Esophagus muscularis mucosa (tissue), 4 donors: ENCODE data around the gene LARGE1. TPM values are rescaled to one million over a fixed set of nuclear protein-coding genes. Genes with fewer than 3 reads are reported as not detected.

Source experiments
- DNase-seq: peaks from one replicate; pipeline ENCODE4 v3.0.0-alpha.2; 2017; ENCODE audit errors: extremely low spot score
- H3K27ac ChIP-seq, 4 donors: fragments of 200-600 bp; sonication (generic); replicated peaks in 1 of 4; 1 replicate in 3 of 4; 2 replicates in 1 of 4; pipeline ENCODE4 v1.5.1; 2016 to 2019; ENCODE audit warnings: mild to moderate bottlenecking in 1 of 4
- H3K27me3 ChIP-seq, 4 donors: fragments of 200-600 bp; sonication (generic); one replicate each; pipeline versions ENCODE4 v1.5.1 to v1.6.0; 2016 to 2019
- H3K36me3 ChIP-seq, 4 donors: fragments of 200-600 bp; sonication (generic); one replicate each; pipeline ENCODE4 v1.5.1; 2016 to 2019
- H3K4me1 ChIP-seq, 4 donors: fragments of 200-600 bp; sonication (generic); one replicate each; pipeline ENCODE4 v1.5.1; 2016 to 2019
- H3K4me3 ChIP-seq, 4 donors: fragments of 200-600 bp; sonication (generic); 1 replicate in 2 of 4; 2 replicates in 2 of 4; pipeline ENCODE4 v1.5.1; 2016 to 2019; ENCODE audit warnings: mild to moderate bottlenecking in 4 of 4, moderate library complexity in 1 of 4
- H3K9me3 ChIP-seq, 4 donors: fragments of 200-600 bp; sonication (generic); 1 replicate in 3 of 4; 2 replicates in 1 of 4; pipeline ENCODE4 v1.5.1; 2016 to 2019
- EP300 ChIP-seq: sonication (generic); formaldehyde crosslinking; IDR thresholded peaks from one replicate; pipeline ENCODE4 v1.6.1; 2017; ENCODE audit warnings: antibody characterized with exemption
- POLR2A ChIP-seq: fragments of 450-650 bp; IDR thresholded peaks from one replicate; pipeline ENCODE4 v1.6.1; 2017; ENCODE audit warnings: antibody characterized with exemption, moderate library complexity, mild to moderate bottlenecking, low read depth
- POLR2AphosphoS5 ChIP-seq, 2 donors: sonication (generic); formaldehyde crosslinking; IDR thresholded peaks; one replicate each; pipeline ENCODE4 v1.6.1; 2017; ENCODE audit warnings: antibody characterized with exemption in 2 of 2
- WGBS: methylation state at CpG from one replicate; pipeline ENCODE4 v1.1.5; 2018; 5-methylcytosine and 5-hydroxymethylcytosine counted together
- intact Hi-C: fragments of 100-400 bp; cut with DNase I; formaldehyde crosslinking; loops from one replicate; pipeline ENCODE4 v1.15.1; 2023
- total RNA-seq, 4 donors: library from RNA; depleted of rRNA; stranded (reverse); fragments of >200 nt; gene quantifications; one replicate each; pipeline versions ENCODE4 v1.1.0 to v1.2.1, GENCODE V29; 2016
- TF ChIP-seq, protein P1 (sequence below), 3 experiments: fragments of 200-600 bp in 2 of 3; fragments of 450-650 bp in 1 of 3; sonication (generic) in 2 of 3; IDR thresholded peaks; one replicate each; pipeline ENCODE4 v1.5.1; 2017 to 2019; ENCODE audit warnings: antibody characterized with exemption in 3 of 3, mild to moderate bottlenecking in 2 of 3, moderate library complexity in 1 of 3

The LARGE1 gene
- total RNA-seq, 4 donors from 2014 or later = 29.9 to 48.4 (median 32.4) TPM

- Histone ChIP-seq H3K4me1 (peaks cover 27 to 51% (median 45%) of the 10 kb centered on the region in 4 donors), H3K4me3 (no peak overlapping the region), H3K27me3 (no peaks in the 10 kb centered on the region), H3K9me3 (no peaks in the 10 kb centered on the region), H3K36me3 (no peaks in the 10 kb centered on the region), H3K27ac (no peak overlapping the region)
- TF ChIP-seq, protein P1, sequence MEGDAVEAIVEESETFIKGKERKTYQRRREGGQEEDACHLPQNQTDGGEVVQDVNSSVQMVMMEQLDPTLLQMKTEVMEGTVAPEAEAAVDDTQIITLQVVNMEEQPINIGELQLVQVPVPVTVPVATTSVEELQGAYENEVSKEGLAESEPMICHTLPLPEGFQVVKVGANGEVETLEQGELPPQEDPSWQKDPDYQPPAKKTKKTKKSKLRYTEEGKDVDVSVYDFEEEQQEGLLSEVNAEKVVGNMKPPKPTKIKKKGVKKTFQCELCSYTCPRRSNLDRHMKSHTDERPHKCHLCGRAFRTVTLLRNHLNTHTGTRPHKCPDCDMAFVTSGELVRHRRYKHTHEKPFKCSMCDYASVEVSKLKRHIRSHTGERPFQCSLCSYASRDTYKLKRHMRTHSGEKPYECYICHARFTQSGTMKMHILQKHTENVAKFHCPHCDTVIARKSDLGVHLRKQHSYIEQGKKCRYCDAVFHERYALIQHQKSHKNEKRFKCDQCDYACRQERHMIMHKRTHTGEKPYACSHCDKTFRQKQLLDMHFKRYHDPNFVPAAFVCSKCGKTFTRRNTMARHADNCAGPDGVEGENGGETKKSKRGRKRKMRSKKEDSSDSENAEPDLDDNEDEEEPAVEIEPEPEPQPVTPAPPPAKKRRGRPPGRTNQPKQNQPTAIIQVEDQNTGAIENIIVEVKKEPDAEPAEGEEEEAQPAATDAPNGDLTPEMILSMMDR (IDR thresholded peaks at IDR 0.05) = no peak
- TF ChIP-seq EP300 (no peak), POLR2AphosphoS5 (IDR thresholded peaks at IDR 0.05) (no peak), POLR2A (no peak)
- WGBS = 73% methylated on average over 6 of the region's 6 CpGs
- intact Hi-C loops = no loop called here
- no peak for DNase-seq
These were observed 381.9 kb downstream of the LARGE1 start for GRCh38 chr22:33538277-33538885.

GRCh38 chr22:33537059-33537458 lies 383.2 kb downstream of the LARGE1 start:
- intact Hi-C loops = no loop called here
- no peak for DNase-seq
- TF ChIP-seq, protein P1 (IDR thresholded peaks at IDR 0.05) = no peak
- TF ChIP-seq POLR2A (no peak), POLR2AphosphoS5 (IDR thresholded peaks at IDR 0.05) (no peak), EP300 (no peak)
- WGBS = 83% methylated on average over 9 of the region's 9 CpGs
- Histone ChIP-seq H3K4me3 (no peak overlapping the region), H3K27me3 (no peaks in the 10 kb centered on the region), H3K4me1 (peaks cover 24 to 40% (median 39%) of the 10 kb centered on the region in 4 donors), H3K27ac (peak overlapping the region in 1 of 4 donors; percentile 62), H3K9me3 (no peaks in the 10 kb centered on the region), H3K36me3 (no peaks in the 10 kb centered on the region)

DNA sequence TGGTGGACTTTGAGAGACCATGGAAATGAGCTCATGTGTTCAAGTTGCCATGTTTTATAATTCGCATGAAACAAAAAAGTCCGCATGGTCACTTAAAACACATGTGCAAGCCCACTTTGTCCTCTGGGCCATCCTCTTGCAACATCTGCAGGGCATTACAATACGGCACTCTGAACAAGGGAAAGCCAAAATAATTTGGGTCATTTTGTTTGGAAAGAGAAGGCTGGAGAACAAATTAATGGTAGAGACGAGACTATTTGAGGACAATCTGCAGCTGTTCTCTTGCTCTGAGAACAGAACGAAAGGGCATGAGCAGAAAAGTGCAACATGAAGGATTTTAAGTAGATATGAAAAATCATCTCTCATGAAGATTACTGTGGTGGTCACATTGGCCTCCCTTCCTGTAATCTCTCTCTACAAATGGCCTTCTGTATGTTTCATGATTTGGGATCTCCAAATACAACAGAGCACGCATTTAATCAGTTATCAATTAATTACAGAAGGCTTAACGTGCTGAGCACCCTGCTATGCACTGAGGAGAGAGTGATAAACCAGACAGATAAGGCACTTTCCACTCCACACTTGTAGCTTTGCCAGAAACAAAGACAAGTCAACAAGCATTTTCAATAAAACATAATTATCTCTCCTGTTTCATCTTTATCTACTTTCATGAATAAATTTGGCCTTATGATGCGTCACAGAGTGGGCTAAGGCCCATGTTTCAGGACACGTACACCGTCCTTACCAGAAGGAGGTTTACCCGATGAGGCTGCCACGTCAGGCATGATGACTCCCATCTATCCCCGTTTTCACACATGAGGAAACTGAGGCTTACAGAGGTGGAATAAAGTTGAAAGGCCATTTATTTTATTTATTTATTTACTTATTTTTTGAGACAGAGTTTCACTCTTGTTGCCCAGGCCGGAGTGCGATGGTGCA lies 384.1 kb downstream of the LARGE1 start:
- peak overlapping the region in 2 of 4 donors; percentile 34 to 62 for H3K27ac ChIP-seq

GRCh38 chr22:33529424-33530113 lies 390.7 kb downstream of the LARGE1 start:
- DNase-seq = no peak
- Histone ChIP-seq H3K4me1 (peaks cover 8 to 17% (median 13%) of the 10 kb centered on the region in 4 donors), H3K36me3 (no peaks in the 10 kb centered on the region), H3K9me3 (no peaks in the 10 kb centered on the region), H3K4me3 (no peak overlapping the region), H3K27me3 (no peaks in the 10 kb centered on the region), H3K27ac (peak overlapping the region in 3 of 4 donors; percentile 6 to 10 (median 6))
- 59% methylated on average over 9 of the region's 9 CpGs for WGBS
- TF ChIP-seq, protein P1 (IDR thresholded peaks at IDR 0.05) = no peak
- no peak for TF ChIP-seq POLR2A
- TF ChIP-seq EP300 = no peak
- TF ChIP-seq POLR2AphosphoS5 (IDR thresholded peaks at IDR 0.05) = peak in 1 of 2 donors; percentile 43
- intact Hi-C loops = no loop called here

More for the DNA sequence above, 384.1 kb downstream of the LARGE1 start:
- WGBS = 89% methylated on average over 15 of the region's 15 CpGs
- peaks cover 24 to 38% (median 33%) of the 10 kb centered on the region in 4 donors for H3K4me1 ChIP-seq
- no peak overlapping the region for H3K4me3 ChIP-seq
- no peaks in the 10 kb centered on the region for H3K27me3 ChIP-seq
- TF ChIP-seq POLR2A = no peak
- TF ChIP-seq, protein P1 (IDR thresholded peaks at IDR 0.05) = no peak
- TF ChIP-seq POLR2AphosphoS5 (IDR thresholded peaks at IDR 0.05) = no peak
- no peak for TF ChIP-seq EP300
- intact Hi-C loops = no loop called here
- no peaks in the 10 kb centered on the region for H3K36me3 ChIP-seq
- H3K9me3 ChIP-seq = no peaks in the 10 kb centered on the region
- no peak for DNase-seq
